HG03097 (cell line): ENCODE measurements around the gene NMRK1.

Experiments
- ATAC-seq: cut with Tn5 transposase; IDR thresholded peaks from one replicate; pipeline ENCODE4 v1.9.1; 2021; ENCODE audit not compliant: unreplicated experiment, low FRiP score

The NMRK1 gene

GRCh38 chr9:75063556-75064305 lies 24.2 kb downstream of the NMRK1 start:
- no peak for ATAC-seq

DNA sequence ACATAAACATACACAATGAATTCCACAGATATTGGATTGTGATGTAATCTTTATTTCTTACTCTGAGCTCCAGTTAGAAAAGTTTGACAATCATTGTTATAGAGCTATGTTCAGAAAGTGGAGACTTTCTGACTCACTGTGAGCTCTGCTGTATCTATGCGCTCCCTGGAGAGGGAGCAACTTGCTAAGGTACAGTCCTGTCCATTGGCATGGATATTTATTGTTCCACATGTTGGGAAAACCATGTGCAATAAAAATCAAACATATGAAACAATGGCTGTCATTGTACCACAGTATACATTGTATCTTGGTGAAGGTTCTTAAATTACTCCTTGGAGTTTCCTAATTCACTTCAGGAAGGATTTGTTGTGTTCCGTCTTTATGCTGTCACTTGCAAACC lies 26.8 kb downstream of the NMRK1 start:
- ATAC-seq, result no peak

GRCh38 chr9:75054368-75055001 lies 33.5 kb downstream of the NMRK1 start:
- no peak for ATAC-seq

GRCh38 chr9:75053869-75054268 lies 34.1 kb downstream of the NMRK1 start:
- peak; percentile 93 for ATAC-seq

DNA sequence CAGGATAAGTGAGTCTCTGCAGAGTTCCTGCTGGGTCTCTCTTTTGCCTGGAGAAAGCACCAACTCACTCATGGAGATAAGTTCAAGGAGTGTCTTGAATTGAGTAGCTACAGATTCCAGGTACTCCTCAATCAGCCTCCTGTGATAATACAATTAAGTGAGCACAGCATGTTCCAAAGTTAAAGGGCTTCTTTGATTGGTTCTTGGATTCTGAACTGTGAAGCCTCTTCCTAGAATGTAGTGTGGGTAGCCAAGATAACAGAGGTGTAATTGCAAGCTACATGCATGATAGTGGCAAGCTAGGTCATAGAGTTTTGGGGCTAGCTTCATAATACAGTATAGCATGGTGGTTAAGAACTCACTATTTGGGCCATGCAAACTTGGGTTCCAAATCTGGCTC lies 36.7 kb downstream of the NMRK1 start:
- no peak for ATAC-seq

- ATAC-seq, result no peak
These were observed 40.4 kb downstream of the NMRK1 start for GRCh38 chr9:75047506-75047905.

- ATAC-seq, result no peak
These were observed 41.1 kb downstream of the NMRK1 start for GRCh38 chr9:75046725-75047345.

- no peak for ATAC-seq
These were observed 46.9 kb downstream of the NMRK1 start for GRCh38 chr9:75041041-75041440.

GRCh38 chr9:75039801-75040200 lies 48.2 kb downstream of the NMRK1 start:
- no peak for ATAC-seq

GRCh38 chr9:75039009-75039408 lies 48.9 kb downstream of the NMRK1 start:
- ATAC-seq, result no peak

DNA sequence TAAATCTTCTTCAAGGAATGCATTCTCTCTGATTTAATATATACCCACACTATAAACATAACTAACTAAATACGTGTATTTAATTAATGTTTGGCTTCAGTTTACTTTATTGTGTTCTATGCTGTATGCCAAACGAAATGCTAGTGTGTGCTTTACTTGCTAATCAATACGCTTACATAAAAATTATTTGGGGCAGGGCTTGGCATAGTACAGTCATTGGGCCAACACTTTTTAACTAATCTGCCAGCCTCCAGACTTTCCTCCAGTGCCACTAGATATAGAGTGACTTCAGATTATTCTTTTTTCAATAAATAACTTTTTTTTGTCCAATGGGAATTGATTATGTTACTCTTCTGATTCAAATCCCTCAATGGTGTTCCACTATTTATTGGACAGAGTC lies 51.2 kb downstream of the NMRK1 start:
- no peak for ATAC-seq

DNA sequence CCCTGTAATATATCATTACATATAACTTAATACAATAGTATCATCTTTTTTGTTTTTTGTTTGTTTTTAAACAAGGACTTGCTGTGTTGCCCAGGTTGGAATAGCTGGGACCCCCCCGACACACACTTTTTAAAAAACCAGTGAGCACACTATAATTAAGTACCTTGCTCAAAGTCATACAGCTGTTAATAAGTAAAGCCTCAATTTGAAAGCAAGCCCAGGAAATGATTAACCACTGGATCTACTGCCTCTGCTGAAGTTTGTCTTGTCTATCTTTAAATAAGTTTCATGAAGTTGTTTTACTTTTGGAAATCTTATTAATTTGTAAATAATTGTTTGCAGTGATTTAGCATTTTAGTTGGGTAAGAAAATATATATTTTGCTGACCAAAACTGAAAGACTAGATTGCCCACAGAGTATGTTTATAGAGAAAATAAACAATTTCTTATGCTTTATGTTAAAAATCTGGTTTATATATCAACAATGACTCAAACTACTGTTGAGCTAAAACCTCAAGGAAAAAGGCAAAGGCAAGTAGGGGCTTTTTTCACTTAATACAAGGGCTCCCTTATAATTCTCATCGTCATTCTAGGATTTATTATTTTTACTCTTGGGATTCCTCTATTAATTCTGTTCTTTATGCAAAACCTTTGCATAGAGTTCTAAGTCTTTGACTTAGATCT lies 54.0 kb downstream of the NMRK1 start:
- ATAC-seq, result peak; percentile 72

DNA sequence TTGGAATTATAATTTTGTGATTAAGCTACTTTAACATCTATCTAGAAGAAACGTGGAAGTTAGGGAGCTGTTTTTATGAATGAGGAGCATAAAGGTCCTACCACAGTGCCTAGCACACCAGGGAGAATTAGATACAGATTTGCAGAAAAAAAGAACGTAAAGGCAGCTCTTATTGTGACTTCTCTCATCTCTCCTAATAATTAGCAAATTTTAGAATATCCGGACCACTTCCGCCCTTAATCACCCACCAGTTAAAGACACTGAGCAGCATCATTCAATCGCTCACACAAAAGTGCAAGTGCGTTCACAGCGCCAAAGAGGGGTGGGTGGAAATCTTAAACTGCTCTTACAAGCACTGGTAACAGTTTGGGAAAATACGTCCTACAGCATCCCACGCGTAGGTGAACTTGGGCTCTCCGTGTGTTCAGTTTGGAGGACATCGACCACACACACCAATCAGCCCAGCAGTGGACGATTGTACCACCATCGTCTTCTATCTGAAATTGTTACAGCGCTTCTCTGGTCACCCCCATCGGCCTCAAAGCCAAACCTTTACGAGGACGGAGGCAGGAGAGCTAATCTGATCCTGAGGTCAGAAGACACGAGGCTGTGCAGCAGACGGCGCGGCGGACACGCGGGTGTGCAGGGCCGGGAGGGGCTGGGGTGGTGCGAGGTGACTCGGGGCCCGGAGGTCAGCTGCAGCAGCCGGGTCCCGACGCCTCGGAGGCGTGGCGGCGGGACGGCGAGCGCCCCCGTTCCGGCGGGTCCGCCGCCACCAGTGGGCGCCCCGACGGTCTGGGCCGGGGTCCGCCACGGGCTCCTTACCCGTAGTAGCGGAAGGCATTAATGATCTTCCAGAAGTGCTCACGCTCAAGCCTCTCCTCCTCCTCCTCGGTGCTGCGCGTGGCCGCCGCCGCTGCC lies 60.5 kb downstream of the NMRK1 start:
- peak; percentile 44 for ATAC-seq

DNA sequence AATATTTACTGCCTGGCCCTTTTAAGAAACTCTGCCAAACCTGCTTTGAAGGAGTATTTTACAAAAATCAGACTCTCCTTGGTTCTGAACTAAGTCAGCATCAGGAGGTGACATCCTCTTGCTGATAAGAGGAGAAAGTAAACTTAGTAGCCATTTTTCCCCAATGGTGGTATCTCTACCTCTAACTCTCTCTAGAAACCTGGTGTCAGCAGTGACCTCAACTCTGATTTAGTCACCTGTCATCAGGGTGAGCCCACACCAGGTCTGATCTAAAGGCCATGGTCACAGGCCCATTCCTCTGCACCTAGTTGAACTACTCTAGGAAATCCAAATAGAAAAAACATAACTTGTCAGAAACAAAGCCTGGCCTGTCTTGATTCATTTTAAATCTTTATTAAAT lies 64.1 kb downstream of the NMRK1 start:
- ATAC-seq, result no peak

DNA sequence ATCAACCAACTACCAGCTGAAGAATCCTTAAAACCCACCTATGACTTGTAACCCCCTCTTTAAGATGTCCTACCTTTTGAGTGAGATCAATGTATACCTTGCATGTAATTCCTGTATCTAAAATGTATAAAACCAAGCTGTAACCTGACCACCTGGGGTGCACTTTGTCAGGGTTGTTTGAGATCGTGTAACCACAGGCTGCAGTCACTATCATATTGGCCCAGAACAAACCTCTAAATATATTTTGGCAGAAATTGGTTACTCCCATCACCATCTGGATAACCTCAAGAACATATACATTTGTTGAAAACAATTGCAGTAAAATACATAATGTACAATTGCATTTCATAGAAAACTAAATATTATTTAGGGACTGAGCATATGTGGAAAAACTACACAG lies 68.3 kb downstream of the NMRK1 start:
- ATAC-seq, result no peak

- ATAC-seq, result no peak
These were observed 68.9 kb downstream of the NMRK1 start for GRCh38 chr9:75019022-75019421.

DNA sequence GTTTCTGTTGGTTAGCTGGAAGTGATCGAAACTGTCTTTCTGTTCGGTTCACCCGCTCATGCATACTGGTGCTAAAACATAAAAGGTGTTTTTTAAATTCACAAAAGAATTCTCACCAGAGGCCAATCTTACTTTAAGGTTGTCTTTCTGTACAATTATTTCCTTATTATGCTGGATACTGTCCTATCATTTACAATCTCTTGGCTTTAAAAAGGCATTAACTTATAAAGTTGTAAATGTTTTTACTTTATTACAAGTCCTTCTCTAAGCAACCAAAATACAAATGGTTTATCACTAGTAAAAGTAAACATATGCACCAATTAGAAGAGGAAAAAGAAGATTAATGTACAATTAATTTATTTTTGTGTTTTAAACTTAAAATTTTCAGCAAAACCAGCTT lies 70.6 kb downstream of the NMRK1 start:
- no peak for ATAC-seq

- no peak for ATAC-seq
These were observed 74.2 kb downstream of the NMRK1 start for GRCh38 chr9:75013735-75014134.
